Renal pelvis (tissue), 12 donors: ENCODE results near the gene BBOF1. TPM values are rescaled to one million over a fixed set of nuclear protein-coding genes. Genes with fewer than 3 reads are reported as not detected.
"Not testable (repeated sequence)": the region's sequence is repeated elsewhere in the genome, so short reads cannot be mapped to it uniquely, and the experiment has no call there.

ENCODE experiments used
- DNase-seq: peaks from one replicate; pipeline ENCODE4 v3.0.0-alpha.2; 2013
- long read RNA-seq, 16 experiments: transcript quantifications; one replicate each; lab custom pipeline, GENCODE V29; 2026
- polyA plus RNA-seq, 3 donors: library from polyadenylated mRNA; unstranded; fragments of 120-200 nt; gene quantifications; one replicate each; pipeline ENCODE4 v1.2.1, GENCODE V29; 2013; ENCODE audit not compliant: insufficient read length in 3 of 3

The BBOF1 gene
- 10 to 100 TPM; 14.4 to 21.4 (median 19.9) TPM for polyA plus RNA-seq
- long read RNA-seq, donor 1, partial matches to known transcripts: 49 of 54 reads
- long read RNA-seq, donor 1, other reads (novel, unspliced or antisense): 5 of 54 reads
- long read RNA-seq, donor 2, partial matches to known transcripts: 51 of 75 reads
- long read RNA-seq, donor 2, other reads (novel, unspliced or antisense): 21 of 75 reads
- long read RNA-seq, donor 3, partial matches to known transcripts: 0 of 1 reads
- long read RNA-seq, donor 3, other reads (novel, unspliced or antisense): 0 of 1 reads
- long read RNA-seq, donor 4, partial matches to known transcripts: 13 of 35 reads
- long read RNA-seq, donor 4, other reads (novel, unspliced or antisense): 19 of 35 reads
- long read RNA-seq, donor 5, partial matches to known transcripts: 0 of 6 reads
- long read RNA-seq, donor 5, other reads (novel, unspliced or antisense): 6 of 6 reads
- long read RNA-seq, donor 6, partial matches to known transcripts: 36 of 71 reads
- long read RNA-seq, donor 6, other reads (novel, unspliced or antisense): 33 of 71 reads
- long read RNA-seq, donor 7, partial matches to known transcripts: 31 of 45 reads
- long read RNA-seq, donor 7, other reads (novel, unspliced or antisense): 14 of 45 reads
- long read RNA-seq, donor 8, partial matches to known transcripts: 0 of 7 reads
- long read RNA-seq, donor 8, other reads (novel, unspliced or antisense): 7 of 7 reads
- long read RNA-seq, donor 9, partial matches to known transcripts: 29 of 55 reads
- long read RNA-seq, donor 9, other reads (novel, unspliced or antisense): 26 of 55 reads
- long read RNA-seq, donor 10, partial matches to known transcripts: 65 of 98 reads
- long read RNA-seq, donor 10, other reads (novel, unspliced or antisense): 33 of 98 reads
- long read RNA-seq, donor 11, partial matches to known transcripts: 21 of 30 reads
- long read RNA-seq, donor 11, other reads (novel, unspliced or antisense): 6 of 30 reads
- long read RNA-seq, donor 12, partial matches to known transcripts: 0 of 2 reads
- long read RNA-seq, donor 12, other reads (novel, unspliced or antisense): 0 of 2 reads
- long read RNA-seq, donor 13, partial matches to known transcripts: 10 of 19 reads
- long read RNA-seq, donor 13, other reads (novel, unspliced or antisense): 8 of 19 reads
- long read RNA-seq, donor 14: 0 reads
- long read RNA-seq, donor 15: 0 reads
- long read RNA-seq, donor 16, partial matches to known transcripts: 0 of 1 reads
- long read RNA-seq, donor 16, other reads (novel, unspliced or antisense): 0 of 1 reads

- DNase-seq: peak; percentile 82
Measured at GRCh38 chr14:74018586-74019407, at the start of gene BBOF1, which contains the start of gene ENTPD5. Gene BBOF1 (plus strand): TSS chr14:74019349. CDS start chr14:74019479, 130 bp downstream. Gene ENTPD5 (minus strand): TSS chr14:74019288. CDS start chr14:73988102, 31,186 bp downstream.

GRCh38 chr14:73973497-73973896, 45.7 kb upstream of the BBOF1 start:
- DNase-seq: no peak

GRCh38 chr14:73976125-73976524, 43.0 kb upstream of the BBOF1 start:
- DNase-seq: no peak

- no peak for DNase-seq
Measured at GRCh38 chr14:73977896-73978295, 41.3 kb upstream of the BBOF1 start.

GRCh38 chr14:73988065-73988464, 31.1 kb upstream of the BBOF1 start:
- DNase-seq: no peak

GRCh38 chr14:73988656-73989055, 30.5 kb upstream of the BBOF1 start:
- not testable (repeated sequence) for DNase-seq

GRCh38 chr14:73991092-73991491, 28.1 kb upstream of the BBOF1 start:
- no peak for DNase-seq

- not testable (repeated sequence) for DNase-seq
Measured at GRCh38 chr14:73994926-73995325, 24.2 kb upstream of the BBOF1 start.

- DNase-seq: no peak
Measured at GRCh38 chr14:73995977-73996378, 23.2 kb upstream of the BBOF1 start.

- no peak for DNase-seq
Measured at GRCh38 chr14:73996731-73997107, 22.4 kb upstream of the BBOF1 start.

GRCh38 chr14:73997108-73997943, 21.8 kb upstream of the BBOF1 start:
- no peak for DNase-seq

GRCh38 chr14:73997944-73998447, 21.2 kb upstream of the BBOF1 start:
- no peak for DNase-seq

- DNase-seq: no peak
Measured at GRCh38 chr14:73998726-73999125, 20.4 kb upstream of the BBOF1 start.

- DNase-seq: not testable (repeated sequence)
Measured at GRCh38 chr14:74005664-74006063, 13.5 kb upstream of the BBOF1 start.

GRCh38 chr14:74008843-74009499, 10.2 kb upstream of the BBOF1 start:
- DNase-seq: no peak

- DNase-seq: no peak
Measured at GRCh38 chr14:74014299-74014698, 4.8 kb upstream of the BBOF1 start.

GRCh38 chr14:74015176-74015575, 4.0 kb upstream of the BBOF1 start:
- no peak for DNase-seq

GRCh38 chr14:74015963-74016362, 3.2 kb upstream of the BBOF1 start:
- DNase-seq: no peak

- peak; percentile 36 for DNase-seq
Measured at GRCh38 chr14:74018174-74018585, 969 bp upstream of the BBOF1 start.
